Ovary (tissue), 3 donors: Measurements from ENCODE around the gene CELF2.

Source experiments
- CTCF ChIP-seq, 3 donors: fragments of 450-650 bp in 2 of 3; fragments of 200-600 bp in 1 of 3; IDR thresholded peaks; one replicate each; pipeline versions ENCODE4 v1.5.1 to v1.8.0; 2016 to 2022; ENCODE audit warnings: antibody characterized with exemption in 3 of 3, mild to moderate bottlenecking in 1 of 3
- EP300 ChIP-seq: sonication (generic); formaldehyde crosslinking; IDR thresholded peaks from one replicate; pipeline ENCODE4 v1.6.1; 2017; ENCODE audit warnings: antibody characterized with exemption
- donor health status: DM: no; HTN: no; CAD: no.

GRCh38 chr10:11284291-11285085, 266.8 kb downstream of the CELF2 start:
- TF ChIP-seq EP300 (no peak), CTCF (IDR thresholded peaks at IDR 0.05) (no peak)
